Measurements from ENCODE around the gene THSD7A. TPM values are rescaled to one million over a fixed set of nuclear protein-coding genes. Genes with fewer than 3 reads are reported as not detected.

Gene THSD7A
- total RNA-seq, 1 experiment from 2014 or later = 4.0 TPM

- Histone ChIP-seq H3K36me3 (ENCODE audit: low read depth) (no peaks in the 10 kb centered on the region), H4K20me1 (ENCODE audit: insufficient read depth) (no peaks in the 10 kb centered on the region), H3K79me2 (ENCODE audit: low read depth) (no peaks in the 10 kb centered on the region), H3K4me2 (no peak overlapping the region), H3F3A (ENCODE audit: insufficient read depth, low read depth) (no peaks in the 10 kb centered on the region), H2AFZ (peak overlapping the region; percentile 49; the same call in 1 of the 2 replicates), H3K9me3 (ENCODE audit: insufficient read depth, low read depth) (0 out of 2 replicates have a peak, but pooled peaks cover 3% of the 10 kb centered on the region), H3K4me1 (replicated peaks; ENCODE audit: insufficient read depth) (no peaks in the 10 kb centered on the region; the same call in 1 of the 2 replicates), H3K27ac (no peak overlapping the region), H3K4me3 (no peak overlapping the region), H3K27me3 (ENCODE audit: insufficient read depth, low read depth) (no peaks in the 10 kb centered on the region), H3K9me2 (ENCODE audit: insufficient read depth) (no peaks in the 10 kb centered on the region)
- no TSS peak for BruUV-seq (replicated peaks)
- POLR2A ChIA-PET (ENCODE audit: unreplicated experiment) = no interaction called here
- CTCF ChIA-PET = no interaction called here
- intact Hi-C loops (cut with micrococcal nuclease; ENCODE audit: unreplicated experiment) = no loop called here
- TF ChIP-seq EZH2 (IDR thresholded peaks at IDR 0.05; ENCODE audit: low read depth) (no peak), CTCF (conservative IDR thresholded peaks at IDR 0.05) (no peak)
- DNase-seq = no peak
These were observed 1.4 kb upstream of the THSD7A start for GRCh38 chr7:11833431-11833830.

GRCh38 chr7:11831156-11831735 is 752 bp downstream of the THSD7A start:
- no peaks in the 10 kb centered on the region for H3K27me3 ChIP-seq (ENCODE audit: insufficient read depth, low read depth)
- no peaks in the 10 kb centered on the region for H3F3A ChIP-seq (ENCODE audit: insufficient read depth, low read depth)
- peak overlapping the region; percentile 53 for H3K4me3 ChIP-seq
- H3K36me3 ChIP-seq (ENCODE audit: low read depth) = no peaks in the 10 kb centered on the region
- POLR2A ChIA-PET (ENCODE audit: unreplicated experiment) = interaction anchor here (0.6 kb wide), 2 partner anchors 41 to 190 kb away, joined by 3 to 4 read pairs; no protein-coding TSS in a partner anchor
- H3K9me3 ChIP-seq (ENCODE audit: insufficient read depth, low read depth) = no peaks in the 10 kb centered on the region
- H2AFZ ChIP-seq = peak overlapping the region; percentile 77
- DNase-seq = no peak
- no peak overlapping the region for H3K27ac ChIP-seq
- TF ChIP-seq CTCF (conservative IDR thresholded peaks at IDR 0.05) (no peak), EZH2 (IDR thresholded peaks at IDR 0.05; ENCODE audit: low read depth) (no peak)
- H3K9me2 ChIP-seq (ENCODE audit: insufficient read depth) = no peaks in the 10 kb centered on the region
- H4K20me1 ChIP-seq (ENCODE audit: insufficient read depth) = no peaks in the 10 kb centered on the region
- intact Hi-C loops (cut with micrococcal nuclease; ENCODE audit: unreplicated experiment) = loop anchor here (1.0 kb wide), 2 partner anchors 45 to 82 kb away; no protein-coding TSS in a partner anchor
- no peaks in the 10 kb centered on the region for H3K79me2 ChIP-seq (ENCODE audit: low read depth)
- BruUV-seq (replicated peaks) = no TSS peak
- CTCF ChIA-PET = no interaction called here
- peak overlapping the region; percentile 74 for H3K4me2 ChIP-seq
- no peaks in the 10 kb centered on the region; the same call in 1 of the 2 replicates for H3K4me1 ChIP-seq (replicated peaks; ENCODE audit: insufficient read depth)

GRCh38 chr7:11830582-11831155 is 1.3 kb downstream of the THSD7A start:
- BruUV-seq (replicated peaks) = TSS peak; percentile 61
- H3K27me3 ChIP-seq (ENCODE audit: insufficient read depth, low read depth) = no peaks in the 10 kb centered on the region
- H3K4me2 ChIP-seq = peak overlapping the region; percentile 74
- no peaks in the 10 kb centered on the region for H3K9me3 ChIP-seq (ENCODE audit: insufficient read depth, low read depth)
- peak overlapping the region; percentile 53; the same call in 1 of the 2 replicates for H3K4me3 ChIP-seq
- intact Hi-C loops (cut with micrococcal nuclease; ENCODE audit: unreplicated experiment) = loop anchor here (1.0 kb wide), 2 partner anchors 44 to 81 kb away; no protein-coding TSS in a partner anchor
- TF ChIP-seq EZH2 (IDR thresholded peaks at IDR 0.05; ENCODE audit: low read depth) = no peak
- no peak for TF ChIP-seq CTCF (conservative IDR thresholded peaks at IDR 0.05)
- no peak overlapping the region for H3K27ac ChIP-seq
- ChIA-PET POLR2A (ENCODE audit: unreplicated experiment) (interaction anchor here (0.6 kb wide), 2 partner anchors 40 to 189 kb away, joined by 3 to 4 read pairs; no protein-coding TSS in a partner anchor), CTCF (interaction anchor here (0.6 kb wide), 1 partner anchor 457 kb away, joined by 3 read pairs; no protein-coding TSS in a partner anchor)
- no peaks in the 10 kb centered on the region for H3F3A ChIP-seq (ENCODE audit: insufficient read depth, low read depth)
- H2AFZ ChIP-seq = peak overlapping the region; percentile 77
- H3K79me2 ChIP-seq (ENCODE audit: low read depth) = no peaks in the 10 kb centered on the region
- H4K20me1 ChIP-seq (ENCODE audit: insufficient read depth) = no peaks in the 10 kb centered on the region
- no peaks in the 10 kb centered on the region for H3K36me3 ChIP-seq (ENCODE audit: low read depth)
- no peaks in the 10 kb centered on the region for H3K9me2 ChIP-seq (ENCODE audit: insufficient read depth)
- DNase-seq = no peak
- H3K4me1 ChIP-seq (replicated peaks; ENCODE audit: insufficient read depth) = no peaks in the 10 kb centered on the region; the same call in 1 of the 2 replicates
